Measurements from ENCODE around the gene PAFAH1B2. TPM values are rescaled to one million over a fixed set of nuclear protein-coding genes. Genes with fewer than 3 reads are reported as not detected.

The PAFAH1B2 gene
- polyA plus RNA-seq, 1 experiment, result 51.2 TPM

- CTCF ChIA-PET, result no interaction called here
- no peak for TF ChIP-seq CTCF (IDR thresholded peaks at IDR 0.05; ENCODE audit: insufficient read depth, low read depth, low read length)
- POLR2A ChIA-PET, result no interaction called here
Observed at GRCh38 chr11:117175781-117176180, 31.7 kb downstream of the PAFAH1B2 start.

GRCh38 chr11:117176186-117176585 lies 32.1 kb downstream of the PAFAH1B2 start:
- Histone ChIP-seq H3K36me3 (ENCODE audit: control insufficient read depth, insufficient read depth, low read length) (no peaks in the 10 kb centered on the region; the same call in 1 of the 2 replicates), H3K27me3 (ENCODE audit: control insufficient read depth, insufficient read depth, low read length) (no peaks in the 10 kb centered on the region), H3K4me3 (ENCODE audit: low read depth, low read length) (no peak overlapping the region)
- no peak for DNase-seq (ENCODE audit: low read depth)
- POLR2A ChIA-PET, result no interaction called here
- TF ChIP-seq CTCF (IDR thresholded peaks at IDR 0.05; ENCODE audit: insufficient read depth, low read depth, low read length), result no peak
- CTCF ChIA-PET, result no interaction called here

More at GRCh38 chr11:117175781-117176180, 31.7 kb downstream of the PAFAH1B2 start:
- Histone ChIP-seq H3K36me3 (ENCODE audit: control insufficient read depth, insufficient read depth, low read length) (no peaks in the 10 kb centered on the region; the same call in 1 of the 2 replicates), H3K4me3 (ENCODE audit: low read depth, low read length) (no peak overlapping the region), H3K27me3 (ENCODE audit: control insufficient read depth, insufficient read depth, low read length) (no peaks in the 10 kb centered on the region)
- no peak for DNase-seq (ENCODE audit: low read depth)

GRCh38 chr11:117177534-117178209 lies 33.6 kb downstream of the PAFAH1B2 start:
- H3K4me3 ChIP-seq (ENCODE audit: low read depth, low read length), result no peak overlapping the region
- CTCF ChIA-PET, result interaction anchor here (3.6 to 4.1 kb wide), 2 partner anchors 49 to 54 kb away, joined by 19 to 44 read pairs; partner anchors contain the start of genes PCSK7 and RNF214
- TF ChIP-seq CTCF (IDR thresholded peaks at IDR 0.05; ENCODE audit: insufficient read depth, low read depth, low read length), result no peak
- H3K27me3 ChIP-seq (ENCODE audit: control insufficient read depth, insufficient read depth, low read length), result no peaks in the 10 kb centered on the region
- peaks cover 6% of the 10 kb centered on the region for H3K36me3 ChIP-seq (ENCODE audit: control insufficient read depth, insufficient read depth, low read length)
- POLR2A ChIA-PET, result no interaction called here
- DNase-seq (ENCODE audit: low read depth), result no peak

DNA sequence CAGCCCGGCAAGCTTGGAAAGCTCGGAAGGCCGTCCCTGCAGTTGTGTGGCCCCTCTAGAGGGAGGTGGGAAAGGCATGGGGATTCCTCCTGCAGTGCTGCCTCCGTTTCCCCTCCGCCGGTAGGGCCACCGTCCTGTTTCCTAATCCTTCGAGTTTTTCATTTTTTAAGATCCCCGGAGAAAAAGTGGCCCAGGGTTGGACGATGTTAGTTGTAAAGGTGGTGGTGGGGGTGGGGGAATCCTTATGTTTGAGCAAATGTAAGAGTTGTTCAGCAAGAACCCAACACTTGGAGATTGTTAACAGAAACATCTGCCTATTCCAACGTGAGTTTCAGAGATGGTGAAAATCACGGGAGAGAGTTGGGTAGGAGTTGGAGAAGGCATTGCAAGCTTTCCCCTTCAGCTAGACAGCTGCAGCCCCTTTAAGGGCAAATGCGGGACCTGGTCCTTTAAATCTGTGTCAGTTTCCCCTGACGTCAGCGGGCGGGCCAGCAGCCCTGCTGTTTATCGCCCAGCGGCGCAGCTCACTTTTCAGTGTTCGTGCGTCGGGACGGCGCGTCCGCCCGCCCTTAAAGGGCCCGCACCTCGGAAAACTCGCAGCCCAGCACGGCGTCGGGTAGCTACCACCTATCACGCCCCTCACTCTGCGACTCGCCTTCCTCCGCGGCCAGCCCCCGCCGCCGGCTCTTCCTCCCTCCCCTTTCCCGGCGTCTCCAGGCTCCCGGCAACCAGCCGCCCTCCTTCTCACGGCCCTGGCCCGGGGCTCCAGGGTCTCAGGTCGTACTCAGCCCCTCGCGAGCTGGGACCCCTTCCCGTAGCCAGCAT lies 34.3 kb downstream of the PAFAH1B2 start, which contains the start of gene SIDT2:
TSS of gene SIDT2 (plus strand) at position 534 of the 825 bp plus-strand sequence. CDS start 521 bp downstream, outside the sequence.
- peak; percentile 64 for DNase-seq (ENCODE audit: low read depth)
- CTCF ChIA-PET, result interaction anchor here (3.6 to 4.1 kb wide), 3 partner anchors 43 to 53 kb away, joined by 19 to 44 read pairs (median 23); partner anchors contain the start of genes PCSK7 and RNF214
- Histone ChIP-seq H3K36me3 (ENCODE audit: control insufficient read depth, insufficient read depth, low read length) (peaks cover 6% of the 10 kb centered on the region), H3K27me3 (ENCODE audit: control insufficient read depth, insufficient read depth, low read length) (no peaks in the 10 kb centered on the region), H3K4me3 (ENCODE audit: low read depth, low read length) (peak within 1 kb of the TSS; percentile 71)
- TF ChIP-seq CTCF (IDR thresholded peaks at IDR 0.05; ENCODE audit: insufficient read depth, low read depth, low read length), result no peak
- POLR2A ChIA-PET, result interaction anchor here (0.6 to 0.7 kb wide), 2 partner anchors 34 to 53 kb away, joined by 3 read pairs; partner anchors contain the start of genes PAFAH1B2 and PCSK7
